OCI-LY3 (cell line): ENCODE results near the gene FAM3A.
"Not testable (repeated sequence)": the region's sequence is repeated elsewhere in the genome, so short reads cannot be mapped to it uniquely, and the experiment has no call there.

Experiments
- H2AFZ ChIP-seq: fragments of 200-600, 300-600 bp; shearing (Covaris generic); 2 replicates; pipeline ENCODE4 v1.6.0; 2014; ENCODE audit warnings: antibody characterized with exemption, low read depth, low read length
- H3K27ac ChIP-seq: fragments of 200-600, 300-600 bp; sonication (generic); 2 replicates; pipeline ENCODE4 v1.5.1; 2014; ENCODE audit warnings: mild to moderate bottlenecking, low read length, moderate library complexity, mixed read lengths
- H3K27me3 ChIP-seq: fragments of 200-600, 300-600 bp; sonication (generic); 2 replicates; pipeline ENCODE4 v1.6.1; 2014; ENCODE audit warnings: low read depth, low read length, mixed read lengths
- H3K36me3 ChIP-seq: fragments of 200-600, 300-600 bp; sonication (generic); replicated peaks from 2 replicates; pipeline ENCODE3; 2014; ENCODE audit warnings: low read depth, low read length, mixed read lengths
- H3K4me1 ChIP-seq: fragments of 300-600, 200-600 bp; sonication (generic); 2 replicates; pipeline ENCODE4 v1.6.1; 2014; ENCODE audit warnings: low read length, mixed read lengths
- H3K4me2 ChIP-seq: fragments of 200-600, 300-600 bp; sonication (generic); 2 replicates; pipeline ENCODE4 v1.6.1; 2014; ENCODE audit warnings: low read length, mixed read lengths
- H3K4me3 ChIP-seq: fragments of 300-600, 200-600 bp; sonication (generic); 2 replicates; pipeline ENCODE4 v1.5.1; 2014; ENCODE audit warnings: antibody characterized with exemption, mild to moderate bottlenecking, low read length, moderate library complexity
- H3K79me2 ChIP-seq: fragments of 300-600, 200-600 bp; shearing (Covaris generic); 2 replicates; pipeline ENCODE4 v1.6.1; 2014; ENCODE audit warnings: mild to moderate bottlenecking, low read length, mixed read lengths
- H3K9ac ChIP-seq: fragments of 300-600, 200-600 bp; shearing (Covaris generic); 2 replicates; pipeline ENCODE4 v1.6.0; 2014; ENCODE audit warnings: mild to moderate bottlenecking, low read length, moderate library complexity
- H3K9me3 ChIP-seq: fragments of 200-600, 300-600 bp; shearing (Covaris generic); 2 replicates; pipeline ENCODE4 v1.6.1; 2014; ENCODE audit warnings: low read length, mixed read lengths; ENCODE audit not compliant: insufficient read depth
- H4K20me1 ChIP-seq: fragments of 200-600, 300-600 bp; sonication (generic); 2 replicates; pipeline ENCODE4 v1.6.1; 2016; ENCODE audit warnings: low read length, mixed read lengths; ENCODE audit not compliant: insufficient read depth
- EZH2phosphoT487 ChIP-seq: fragments of 200-600 bp; shearing (Covaris generic); IDR thresholded peaks from 2 replicates; pipeline ENCODE4 v1.6.1; 2018; ENCODE audit warnings: antibody characterized with exemption, mixed run types, low read depth
- TF ChIP-seq, protein P1 (sequence below): fragments of 200-600, 300-600 bp; sonication (generic); IDR thresholded peaks from 2 replicates; pipeline ENCODE4 v1.5.1; 2014; ENCODE audit warnings: antibody characterized with exemption, low read length, low read depth

FAM3A gene

DNA sequence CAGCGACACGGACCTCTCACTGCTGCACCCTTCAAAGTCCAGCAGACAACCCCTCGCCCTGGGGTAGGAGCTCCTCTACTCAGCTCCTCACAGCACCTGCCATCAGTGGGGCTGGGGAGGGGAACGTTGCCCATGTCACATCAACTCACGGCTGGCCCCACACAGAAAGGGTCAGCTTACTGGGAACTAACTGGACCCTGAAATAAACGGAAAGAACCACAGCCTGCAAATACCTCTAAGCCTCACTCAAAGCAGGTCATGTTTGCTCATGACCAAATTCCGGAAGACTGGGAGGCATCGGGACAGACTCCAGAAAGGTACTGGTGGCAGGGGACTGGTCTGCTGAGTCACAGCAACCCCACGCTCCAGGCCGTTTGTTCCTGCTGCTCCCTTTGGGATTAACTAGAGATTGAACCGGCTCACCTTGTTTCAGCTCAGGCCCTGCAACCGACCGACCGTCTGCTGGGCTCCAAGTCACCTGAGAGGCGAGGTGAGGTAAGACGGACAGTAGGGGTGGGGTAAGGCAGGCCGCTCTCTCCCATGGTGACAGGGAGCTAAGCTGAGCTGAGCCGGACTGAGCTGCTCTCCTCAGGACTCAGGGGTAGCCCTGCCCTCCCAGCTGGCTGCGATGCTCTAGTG, 25.0 kb upstream of the FAM3A start:
- Histone ChIP-seq H3K36me3 (no peaks in the 10 kb centered on the region), H3K4me2 (no peak overlapping the region), H3K9ac (no peak overlapping the region), H3K9me3 (no peaks in the 10 kb centered on the region), H3K27me3 (no peaks in the 10 kb centered on the region), H4K20me1 (no peaks in the 10 kb centered on the region), H3K27ac (no peak overlapping the region), H3K4me1 (0 out of 2 replicates have a peak, but pooled peaks cover 2% of the 10 kb centered on the region), H3K79me2 (no peaks in the 10 kb centered on the region), H2AFZ (no peak overlapping the region), H3K4me3 (no peak overlapping the region)
- TF ChIP-seq, protein P1, sequence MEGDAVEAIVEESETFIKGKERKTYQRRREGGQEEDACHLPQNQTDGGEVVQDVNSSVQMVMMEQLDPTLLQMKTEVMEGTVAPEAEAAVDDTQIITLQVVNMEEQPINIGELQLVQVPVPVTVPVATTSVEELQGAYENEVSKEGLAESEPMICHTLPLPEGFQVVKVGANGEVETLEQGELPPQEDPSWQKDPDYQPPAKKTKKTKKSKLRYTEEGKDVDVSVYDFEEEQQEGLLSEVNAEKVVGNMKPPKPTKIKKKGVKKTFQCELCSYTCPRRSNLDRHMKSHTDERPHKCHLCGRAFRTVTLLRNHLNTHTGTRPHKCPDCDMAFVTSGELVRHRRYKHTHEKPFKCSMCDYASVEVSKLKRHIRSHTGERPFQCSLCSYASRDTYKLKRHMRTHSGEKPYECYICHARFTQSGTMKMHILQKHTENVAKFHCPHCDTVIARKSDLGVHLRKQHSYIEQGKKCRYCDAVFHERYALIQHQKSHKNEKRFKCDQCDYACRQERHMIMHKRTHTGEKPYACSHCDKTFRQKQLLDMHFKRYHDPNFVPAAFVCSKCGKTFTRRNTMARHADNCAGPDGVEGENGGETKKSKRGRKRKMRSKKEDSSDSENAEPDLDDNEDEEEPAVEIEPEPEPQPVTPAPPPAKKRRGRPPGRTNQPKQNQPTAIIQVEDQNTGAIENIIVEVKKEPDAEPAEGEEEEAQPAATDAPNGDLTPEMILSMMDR, result no peak
- TF ChIP-seq EZH2phosphoT487, result no peak

DNA sequence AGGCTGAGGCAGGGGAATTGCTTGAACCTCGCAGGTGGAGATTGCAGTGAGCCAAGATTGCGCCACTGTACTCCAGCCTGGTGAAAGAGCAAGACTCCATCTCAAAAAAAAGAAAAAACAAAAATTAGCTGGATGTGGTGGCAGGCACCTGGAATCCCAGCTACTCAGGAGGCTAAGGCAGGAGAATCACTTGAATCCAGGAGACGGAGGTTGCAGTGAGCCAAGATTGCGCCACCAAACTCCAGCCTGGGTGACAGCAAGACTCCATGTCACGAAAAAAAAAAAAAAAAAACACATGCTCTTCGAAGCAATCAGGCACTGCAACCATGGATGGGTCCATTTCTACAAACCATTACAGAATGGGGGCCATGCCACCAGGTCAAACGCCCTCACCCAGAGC, 24.3 kb upstream of the FAM3A start:
- H3K4me3 ChIP-seq, H4K20me1 ChIP-seq, H3K4me1 ChIP-seq, H3K27me3 ChIP-seq, H2AFZ ChIP-seq, H3K9me3 ChIP-seq, H3K9ac ChIP-seq, H3K79me2 ChIP-seq, H3K36me3 ChIP-seq, H3K4me2 ChIP-seq, H3K27ac ChIP-seq: not testable (repeated sequence)

DNA sequence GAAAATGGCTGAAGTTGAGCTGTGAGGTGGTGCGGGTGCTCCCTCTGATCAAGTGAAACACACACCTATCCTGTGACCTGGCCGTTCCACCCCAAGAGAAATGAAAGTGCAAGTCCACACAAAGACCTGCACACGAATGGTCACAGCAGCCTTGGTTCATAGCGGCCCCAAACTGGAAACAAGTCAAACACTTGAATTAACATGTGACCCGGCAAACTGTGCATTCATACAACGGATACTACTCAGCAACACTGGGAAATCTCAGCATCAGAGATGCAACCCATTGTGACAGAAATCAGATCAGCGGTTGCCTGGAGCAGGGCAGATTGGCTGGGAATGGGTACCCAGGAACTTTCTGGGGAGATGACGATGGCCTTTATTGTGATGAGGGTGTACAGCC, 23.0 kb upstream of the FAM3A start:
- no peaks in the 10 kb centered on the region for H3K9me3 ChIP-seq
- H3K9ac ChIP-seq, result no peak overlapping the region
- H3K36me3 ChIP-seq, result peaks cover 2% of the 10 kb centered on the region
- no peak for TF ChIP-seq EZH2phosphoT487
- TF ChIP-seq, protein P1, result no peak
- H3K4me3 ChIP-seq, result no peak overlapping the region
- no peaks in the 10 kb centered on the region for H3K79me2 ChIP-seq
- no peak overlapping the region for H2AFZ ChIP-seq
- H3K27me3 ChIP-seq, result no peaks in the 10 kb centered on the region
- peaks cover 6% of the 10 kb centered on the region for H3K4me1 ChIP-seq
- H4K20me1 ChIP-seq, result no peaks in the 10 kb centered on the region
- no peak overlapping the region for H3K4me2 ChIP-seq
- H3K27ac ChIP-seq, result no peak overlapping the region

DNA sequence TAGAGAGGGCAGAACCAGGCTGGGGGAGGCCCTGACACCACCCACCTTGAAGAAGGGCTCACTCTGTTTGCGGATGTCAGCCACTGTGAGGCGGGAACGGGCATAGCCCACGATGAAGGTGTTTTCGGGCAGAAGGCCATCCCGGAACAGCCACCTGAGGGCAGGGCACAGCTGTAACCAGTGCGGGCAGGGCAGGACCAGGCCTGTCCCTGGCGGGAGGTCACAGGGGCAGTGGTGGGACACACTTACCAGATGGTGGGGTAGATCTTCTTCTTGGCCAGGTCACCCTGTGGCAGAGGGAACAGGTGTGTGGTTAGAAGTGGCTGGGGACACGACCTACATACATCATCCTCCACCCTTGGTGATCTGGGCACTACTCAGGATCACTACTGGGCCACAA, 19.9 kb upstream of the FAM3A start:
- H3K9ac ChIP-seq, result no peak overlapping the region
- TF ChIP-seq, protein P1, result no peak
- TF ChIP-seq EZH2phosphoT487, result no peak
- peaks cover 6% of the 10 kb centered on the region for H3K4me1 ChIP-seq
- no peaks in the 10 kb centered on the region for H4K20me1 ChIP-seq
- H3K27me3 ChIP-seq, result no peaks in the 10 kb centered on the region
- H3K79me2 ChIP-seq, result no peaks in the 10 kb centered on the region
- peaks cover 5% of the 10 kb centered on the region for H3K36me3 ChIP-seq
- no peak overlapping the region for H3K27ac ChIP-seq
- H3K4me3 ChIP-seq, result no peak overlapping the region
- H3K9me3 ChIP-seq, result no peaks in the 10 kb centered on the region
- H3K4me2 ChIP-seq, result no peak overlapping the region
- H2AFZ ChIP-seq, result no peak overlapping the region
